Colonic mucosa (tissue), 4 donors: Measurements from ENCODE around the gene PRKAR2B. TPM values are rescaled to one million over a fixed set of nuclear protein-coding genes. Genes with fewer than 3 reads are reported as not detected.

ENCODE experiments used
- DNase-seq: peaks from one replicate; pipeline ENCODE4 v3.0.0-alpha.2; 2020
- H3K27ac ChIP-seq: fragments of 200-600 bp; one replicate; pipeline ENCODE4 v1.8.0; 2021
- H3K27me3 ChIP-seq: fragments of 200-600 bp; one replicate; pipeline ENCODE4 v1.8.0; 2021
- H3K36me3 ChIP-seq: fragments of 200-600 bp; one replicate; pipeline ENCODE4 v1.8.0; 2021
- H3K4me1 ChIP-seq: fragments of 200-600 bp; one replicate; pipeline ENCODE4 v1.8.0; 2021; ENCODE audit warnings: mild to moderate bottlenecking
- H3K4me3 ChIP-seq: fragments of 200-600 bp; one replicate; pipeline ENCODE4 v1.8.0; 2021
- H3K9ac ChIP-seq, 2 donors: one replicate each; pipeline ENCODE4 v1.7.0; 2013; ENCODE audit warnings: control low read depth in 2 of 2, low read depth in 2 of 2, low read length in 2 of 2
- H3K9me3 ChIP-seq: fragments of 200-600 bp; one replicate; pipeline ENCODE4 v1.8.0; 2021
- intact Hi-C: fragments of 100-400 bp; cut with DNase I; formaldehyde crosslinking; loops from one replicate; pipeline ENCODE4 v1.14.1; 2022
- total RNA-seq, 2 donors: library from RNA; stranded (reverse); fragmentation: NEBNext Ultra II Directional in 1 of 2; extraction: Animal tissue kit (Norgen Biotek cat#: 25700) in 1 of 2; gene quantifications; one replicate each; pipeline ENCODE4 v1.2.1, GENCODE V29; 2021
- TF ChIP-seq, protein P1 (sequence below): fragments of 200-600 bp; IDR thresholded peaks from one replicate; pipeline ENCODE4 v1.8.0; 2022; ENCODE audit warnings: antibody characterized with exemption, mild to moderate bottlenecking
- donor health status: healthy.
- donor health status: DM: no; HTN: no; CAD: no.
- donor health status: DM: no; HTN: no; CAD: no.

The PRKAR2B gene
- total RNA-seq, 2 donors from 2014 or later = 9.3 to 11.7 TPM

DNA sequence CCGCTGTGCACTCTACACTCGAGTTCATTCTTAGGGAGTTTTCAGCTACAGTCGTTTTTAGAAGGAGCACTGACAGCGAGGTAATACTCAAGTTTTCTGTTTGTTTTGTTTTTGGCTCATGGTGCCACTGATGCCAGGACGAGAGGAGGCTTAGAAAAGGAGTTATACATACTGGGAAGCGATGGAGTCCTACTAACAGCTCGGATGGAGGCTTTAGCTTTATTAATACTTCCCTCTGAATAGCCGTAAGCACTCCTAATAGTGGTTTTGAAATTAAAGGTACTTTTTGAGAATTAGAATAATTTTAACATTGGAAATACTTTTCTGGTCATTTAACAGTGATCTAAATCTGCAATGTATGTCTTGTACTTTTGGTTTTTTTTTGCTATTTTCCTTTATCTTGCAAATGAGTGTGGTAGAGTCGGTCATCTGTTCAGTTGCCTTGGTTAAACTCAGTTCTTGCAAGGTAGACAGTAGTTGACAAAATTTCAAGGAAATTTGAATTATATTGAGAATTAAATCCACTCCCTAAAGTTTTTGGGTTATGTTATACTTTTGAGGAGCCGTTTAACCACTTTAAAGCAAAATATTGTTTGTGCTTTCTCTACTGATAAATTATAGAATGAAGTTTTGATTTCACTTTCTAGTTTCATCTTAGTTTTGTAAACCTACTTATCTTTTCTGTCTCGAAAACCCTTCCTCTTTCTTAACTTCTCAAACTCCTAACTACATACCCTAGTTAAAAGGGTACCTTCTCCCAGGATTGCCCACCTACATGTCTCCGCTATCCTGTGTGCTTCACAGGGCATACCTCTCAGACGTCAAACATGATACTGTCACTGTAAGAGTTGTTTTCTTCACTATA is 125.8 kb downstream of the PRKAR2B start:
- no peak for DNase-seq
- TF ChIP-seq, protein P1, sequence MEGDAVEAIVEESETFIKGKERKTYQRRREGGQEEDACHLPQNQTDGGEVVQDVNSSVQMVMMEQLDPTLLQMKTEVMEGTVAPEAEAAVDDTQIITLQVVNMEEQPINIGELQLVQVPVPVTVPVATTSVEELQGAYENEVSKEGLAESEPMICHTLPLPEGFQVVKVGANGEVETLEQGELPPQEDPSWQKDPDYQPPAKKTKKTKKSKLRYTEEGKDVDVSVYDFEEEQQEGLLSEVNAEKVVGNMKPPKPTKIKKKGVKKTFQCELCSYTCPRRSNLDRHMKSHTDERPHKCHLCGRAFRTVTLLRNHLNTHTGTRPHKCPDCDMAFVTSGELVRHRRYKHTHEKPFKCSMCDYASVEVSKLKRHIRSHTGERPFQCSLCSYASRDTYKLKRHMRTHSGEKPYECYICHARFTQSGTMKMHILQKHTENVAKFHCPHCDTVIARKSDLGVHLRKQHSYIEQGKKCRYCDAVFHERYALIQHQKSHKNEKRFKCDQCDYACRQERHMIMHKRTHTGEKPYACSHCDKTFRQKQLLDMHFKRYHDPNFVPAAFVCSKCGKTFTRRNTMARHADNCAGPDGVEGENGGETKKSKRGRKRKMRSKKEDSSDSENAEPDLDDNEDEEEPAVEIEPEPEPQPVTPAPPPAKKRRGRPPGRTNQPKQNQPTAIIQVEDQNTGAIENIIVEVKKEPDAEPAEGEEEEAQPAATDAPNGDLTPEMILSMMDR = no peak
- no peaks in the 10 kb centered on the region for H3K9me3 ChIP-seq
- H3K27me3 ChIP-seq = no peaks in the 10 kb centered on the region
- H3K27ac ChIP-seq = peak overlapping the region; percentile 91
- no peaks in the 10 kb centered on the region for H3K4me1 ChIP-seq
- no peaks in the 10 kb centered on the region for H3K36me3 ChIP-seq
- H3K9ac ChIP-seq = peak overlapping the region in 1 of 2 donors; percentile 89
- peak overlapping the region; percentile 72 for H3K4me3 ChIP-seq
- intact Hi-C loops = no loop called here

DNA sequence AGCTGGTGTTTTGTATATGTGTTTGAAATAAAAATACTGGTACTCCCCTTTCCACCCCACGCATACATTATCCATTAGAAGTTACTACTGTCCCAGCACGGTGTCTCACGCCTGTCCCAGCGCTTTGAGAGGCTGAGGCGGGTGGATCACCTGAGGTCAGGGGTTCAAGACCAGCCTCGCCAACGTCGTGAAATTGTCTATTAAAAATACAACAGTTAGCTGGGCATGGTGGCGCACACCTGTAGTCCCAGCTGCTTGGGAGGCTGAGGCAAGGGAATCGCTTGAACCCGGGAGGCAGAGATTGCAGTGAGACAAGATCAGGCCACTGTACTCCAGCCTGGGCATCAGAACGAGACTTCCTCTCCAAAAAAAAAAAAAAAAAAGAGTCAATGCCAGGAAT is 127.0 kb downstream of the PRKAR2B start:
- intact Hi-C loops = no loop called here
- Histone ChIP-seq H3K27ac (no peak overlapping the region), H3K4me3 (no peak overlapping the region), H3K27me3 (no peaks in the 10 kb centered on the region), H3K36me3 (no peaks in the 10 kb centered on the region), H3K4me1 (no peaks in the 10 kb centered on the region), H3K9me3 (no peaks in the 10 kb centered on the region), H3K9ac (no peak overlapping the region)
- TF ChIP-seq, protein P1 = no peak
- no peak for DNase-seq

DNA sequence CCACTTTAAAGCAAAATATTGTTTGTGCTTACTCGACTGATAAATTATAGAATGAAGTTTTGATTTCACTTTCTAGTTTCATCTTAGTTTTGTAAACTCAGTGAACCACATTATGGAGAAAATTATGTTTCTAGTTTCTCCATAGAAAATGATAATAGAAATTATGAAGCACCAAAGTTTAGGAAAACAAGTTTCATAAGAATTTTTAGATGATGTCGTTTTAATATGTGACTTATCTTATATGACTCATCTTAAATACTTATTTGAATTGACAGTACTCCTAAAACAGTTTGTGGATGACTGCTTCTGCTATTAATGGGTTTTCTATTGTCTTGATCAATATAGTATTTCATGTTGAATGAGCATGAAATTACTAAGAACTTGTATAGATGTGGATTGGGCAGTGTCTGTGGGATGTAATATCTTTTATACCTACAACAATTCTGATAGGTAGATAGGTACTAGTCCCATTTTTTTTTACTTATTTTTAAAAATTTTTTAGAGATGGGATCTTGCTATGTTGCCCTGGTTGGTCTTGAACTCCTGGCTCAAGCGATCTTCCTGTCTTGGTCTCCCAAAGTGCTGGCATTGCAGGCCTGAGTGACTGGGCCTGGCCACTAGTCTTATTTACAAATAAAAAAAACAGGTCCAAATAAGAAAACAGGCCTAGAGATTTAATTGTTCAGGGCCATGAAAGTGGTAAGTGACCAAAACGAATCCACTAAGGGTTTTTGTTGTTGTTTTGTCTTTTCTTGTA is 127.9 kb downstream of the PRKAR2B start:
- Histone ChIP-seq H3K9ac (no peak overlapping the region), H3K9me3 (no peaks in the 10 kb centered on the region), H3K4me3 (no peak overlapping the region), H3K4me1 (no peaks in the 10 kb centered on the region), H3K27ac (no peak overlapping the region), H3K36me3 (no peaks in the 10 kb centered on the region), H3K27me3 (no peaks in the 10 kb centered on the region)
- intact Hi-C loops = no loop called here
- TF ChIP-seq, protein P1 = no peak
- no peak for DNase-seq

DNA sequence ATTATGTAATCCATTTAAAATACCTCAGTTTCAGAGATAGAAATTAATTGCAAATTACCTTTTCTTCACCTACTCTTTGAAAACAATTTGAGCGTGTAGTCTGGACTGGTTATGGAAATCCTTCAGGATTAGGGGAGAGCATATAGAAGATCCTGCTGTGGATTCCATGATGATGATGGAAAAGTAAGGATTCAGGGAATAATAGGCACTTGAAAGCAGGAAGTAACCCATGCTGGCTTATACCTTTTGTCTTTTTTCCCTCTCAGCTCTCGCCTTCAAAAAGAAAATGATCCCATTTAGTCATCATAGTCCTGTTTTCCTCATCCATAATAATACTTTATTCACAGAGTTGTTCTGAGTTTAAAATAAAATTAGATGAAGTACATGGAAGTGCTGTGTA is 128.7 kb downstream of the PRKAR2B start:
- Histone ChIP-seq H3K27me3 (no peaks in the 10 kb centered on the region), H3K4me3 (no peak overlapping the region), H3K9me3 (no peaks in the 10 kb centered on the region), H3K9ac (no peak overlapping the region), H3K27ac (peak overlapping the region; percentile 23), H3K36me3 (no peaks in the 10 kb centered on the region), H3K4me1 (no peaks in the 10 kb centered on the region)
- intact Hi-C loops = no loop called here
- TF ChIP-seq, protein P1 = no peak
- DNase-seq = no peak

DNA sequence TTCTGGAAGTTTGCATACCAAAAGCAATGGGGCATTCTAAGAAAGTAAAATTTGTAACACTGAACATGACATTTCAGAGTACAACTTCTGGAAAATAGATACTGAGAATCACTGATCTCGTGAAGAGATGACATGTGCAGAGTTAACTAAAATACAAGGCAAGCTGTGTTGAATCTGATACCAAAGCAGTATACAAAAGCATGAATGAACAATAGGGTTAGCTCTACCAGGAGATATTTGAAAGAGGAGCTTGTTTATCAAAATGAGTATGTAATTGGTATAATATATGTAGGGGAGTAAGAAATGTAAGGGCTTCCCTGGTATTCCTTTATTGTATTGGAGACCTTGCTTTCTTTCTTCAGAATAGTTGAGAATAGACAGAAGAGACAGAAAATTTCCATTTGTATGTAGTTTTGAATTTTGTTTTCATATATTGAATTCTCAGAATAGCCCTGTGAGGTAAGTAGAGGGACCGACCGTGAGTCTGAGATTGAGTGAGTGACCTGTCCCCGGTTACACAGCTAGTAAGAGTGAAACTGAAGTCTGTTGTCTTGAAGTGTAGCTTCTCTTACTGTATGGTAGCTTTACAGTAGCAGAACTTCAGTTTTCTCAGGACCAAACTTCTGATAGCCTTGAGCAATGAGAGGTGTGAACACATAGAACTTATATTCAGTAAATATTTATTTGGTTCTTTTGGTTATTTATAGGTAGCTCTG is 129.3 kb downstream of the PRKAR2B start:
- intact Hi-C loops = no loop called here
- H3K27ac ChIP-seq = no peak overlapping the region

More for the DNA sequence above, 129.3 kb downstream of the PRKAR2B start:
- no peaks in the 10 kb centered on the region for H3K27me3 ChIP-seq
- TF ChIP-seq, protein P1 = no peak
- no peak for DNase-seq
- no peak overlapping the region for H3K9ac ChIP-seq
- no peak overlapping the region for H3K4me3 ChIP-seq
- no peaks in the 10 kb centered on the region for H3K4me1 ChIP-seq
- no peaks in the 10 kb centered on the region for H3K9me3 ChIP-seq
- no peaks in the 10 kb centered on the region for H3K36me3 ChIP-seq
